ENCODE results near the gene TEX10. TPM values are rescaled to one million over a fixed set of nuclear protein-coding genes. Genes with fewer than 3 reads are reported as not detected.

Gene TEX10
- total RNA-seq, 1 experiment from 2014 or later = 15.4 TPM

DNA sequence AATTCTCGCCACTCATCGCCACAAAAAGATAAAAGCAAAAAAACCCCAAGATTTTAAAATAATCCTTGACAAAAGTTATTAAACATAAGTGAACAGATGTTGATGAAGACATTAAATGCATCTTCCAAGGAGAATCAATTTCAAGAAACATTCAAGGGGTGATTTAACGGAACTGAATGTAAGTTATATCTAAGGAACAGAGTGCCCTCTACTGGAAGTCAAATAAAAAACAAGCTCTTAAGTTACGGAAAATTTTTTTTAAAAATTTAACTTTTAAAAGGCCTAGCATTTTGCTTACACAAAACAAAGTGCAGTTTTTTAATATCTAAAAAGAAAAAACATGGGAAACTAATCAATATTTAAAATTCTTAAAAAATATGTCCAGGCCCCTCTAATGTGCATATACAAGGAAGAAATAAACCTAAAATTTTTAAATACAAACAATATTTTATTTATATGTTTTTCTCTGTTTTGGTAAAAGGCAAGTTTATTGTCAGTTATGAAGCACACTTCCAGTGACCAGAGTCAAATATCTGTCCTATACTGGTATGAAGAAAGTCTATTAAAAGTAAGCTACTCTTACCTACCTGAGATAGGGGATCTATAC, 28.0 kb downstream of the TEX10 start:
- no peak overlapping the region for H3K4me3 ChIP-seq (ENCODE audit: low read depth in 2 of 2, low read length in 2 of 2)
- no peaks in the 10 kb centered on the region for H3K9me3 ChIP-seq (ENCODE audit: control insufficient read depth, insufficient read depth, low read depth, low read length)
- ATAC-seq (no peak), DNase-seq (ENCODE audit: low read depth, low spot score) (no peak)
- no TSS peak for BruUV-seq (replicated peaks)
- CTCF ChIA-PET = interaction anchor here (0.6 to 1.0 kb wide), 6 partner anchors 21 to 1162 kb away, joined by 3 read pairs; no protein-coding TSS in a partner anchor
- H3K4me1 ChIP-seq (ENCODE audit: control insufficient read depth, insufficient read depth, low read length) = no peaks in the 10 kb centered on the region
- no peak overlapping the region for H3K27ac ChIP-seq (ENCODE audit: low read length)
- in situ Hi-C loops (cut with HindIII; ENCODE audit: low pct_unique_long_range_greater_than_20kb, low sequenced_read_pairs) (no loop called here), intact Hi-C loops (cut with micrococcal nuclease; ENCODE audit: unreplicated experiment) (loop anchor here (5.0 kb wide), 1 partner anchor 297 kb away; no protein-coding TSS in a partner anchor)
- peaks cover 22% of the 10 kb centered on the region for H3K36me3 ChIP-seq (ENCODE audit: control insufficient read depth, insufficient read depth, low read length)
- POLR2A ChIA-PET = no interaction called here
- TF ChIP-seq POLR2AphosphoS5 (IDR thresholded peaks at IDR 0.05; ENCODE audit: low read depth, low read length) (no peak), TCF7L2 (IDR thresholded peaks at IDR 0.05; ENCODE audit: low read depth, low read length) (no peak), SIN3A (IDR thresholded peaks at IDR 0.05; ENCODE audit: borderline replicate concordance, insufficient read depth, low read depth, low read length) (no peak)
- TF ChIP-seq, protein P1, sequence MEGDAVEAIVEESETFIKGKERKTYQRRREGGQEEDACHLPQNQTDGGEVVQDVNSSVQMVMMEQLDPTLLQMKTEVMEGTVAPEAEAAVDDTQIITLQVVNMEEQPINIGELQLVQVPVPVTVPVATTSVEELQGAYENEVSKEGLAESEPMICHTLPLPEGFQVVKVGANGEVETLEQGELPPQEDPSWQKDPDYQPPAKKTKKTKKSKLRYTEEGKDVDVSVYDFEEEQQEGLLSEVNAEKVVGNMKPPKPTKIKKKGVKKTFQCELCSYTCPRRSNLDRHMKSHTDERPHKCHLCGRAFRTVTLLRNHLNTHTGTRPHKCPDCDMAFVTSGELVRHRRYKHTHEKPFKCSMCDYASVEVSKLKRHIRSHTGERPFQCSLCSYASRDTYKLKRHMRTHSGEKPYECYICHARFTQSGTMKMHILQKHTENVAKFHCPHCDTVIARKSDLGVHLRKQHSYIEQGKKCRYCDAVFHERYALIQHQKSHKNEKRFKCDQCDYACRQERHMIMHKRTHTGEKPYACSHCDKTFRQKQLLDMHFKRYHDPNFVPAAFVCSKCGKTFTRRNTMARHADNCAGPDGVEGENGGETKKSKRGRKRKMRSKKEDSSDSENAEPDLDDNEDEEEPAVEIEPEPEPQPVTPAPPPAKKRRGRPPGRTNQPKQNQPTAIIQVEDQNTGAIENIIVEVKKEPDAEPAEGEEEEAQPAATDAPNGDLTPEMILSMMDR (IDR thresholded peaks at IDR 0.05) = peak; percentile 57; the same call in 1 of the 2 replicates
- no peaks in the 10 kb centered on the region for H3K27me3 ChIP-seq (ENCODE audit: control insufficient read depth, insufficient read depth, low read length)

DNA sequence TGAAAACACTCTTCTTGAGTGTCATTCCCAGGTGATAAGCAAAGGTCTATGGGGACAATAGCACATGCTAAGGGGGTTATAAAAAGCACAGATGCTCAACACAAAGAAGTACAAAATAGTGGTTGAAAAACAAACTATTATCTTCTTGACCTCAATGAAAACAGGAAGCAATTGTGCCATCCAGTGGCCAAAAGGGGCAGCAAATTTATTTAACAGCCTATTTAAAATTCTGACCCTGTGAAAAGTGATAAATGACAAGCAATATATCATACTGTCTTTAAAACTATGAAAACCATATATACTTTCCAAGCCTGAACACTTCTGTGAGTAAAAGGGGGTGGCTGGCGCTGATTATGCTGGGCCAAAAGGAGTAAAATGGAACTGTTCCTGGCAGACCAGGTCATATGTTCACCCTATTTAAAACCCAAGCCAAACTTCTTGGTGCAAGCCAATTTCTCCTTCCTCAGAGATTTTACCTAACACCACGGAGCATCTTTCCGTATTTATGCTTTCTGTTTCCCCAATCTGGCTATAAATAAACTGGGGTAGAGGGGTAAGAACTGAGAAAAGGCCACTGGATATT, 29.7 kb downstream of the TEX10 start:
- H3K36me3 ChIP-seq (ENCODE audit: control insufficient read depth, insufficient read depth, low read length) = peaks cover 22% of the 10 kb centered on the region
- TF ChIP-seq TCF7L2 (IDR thresholded peaks at IDR 0.05; ENCODE audit: low read depth, low read length) = no peak
- TF ChIP-seq, protein P1 (IDR thresholded peaks at IDR 0.05) = peak; percentile 64
- POLR2A ChIA-PET = no interaction called here
- intact Hi-C loops (cut with micrococcal nuclease; ENCODE audit: unreplicated experiment) = loop anchor here (5.0 kb wide), 1 partner anchor 296 kb away; no protein-coding TSS in a partner anchor
- H3K27me3 ChIP-seq (ENCODE audit: control insufficient read depth, insufficient read depth, low read length) = no peaks in the 10 kb centered on the region
- no TSS peak for BruUV-seq (replicated peaks)
- H3K4me1 ChIP-seq (ENCODE audit: control insufficient read depth, insufficient read depth, low read length) = no peaks in the 10 kb centered on the region
- no peak for ATAC-seq
- H3K27ac ChIP-seq (ENCODE audit: low read length) = no peak overlapping the region
- no peak for DNase-seq (ENCODE audit: low read depth, low spot score)
- in situ Hi-C loops (cut with HindIII; ENCODE audit: low pct_unique_long_range_greater_than_20kb, low sequenced_read_pairs) = no loop called here
- H3K4me3 ChIP-seq (ENCODE audit: low read depth in 2 of 2, low read length in 2 of 2) = no peak overlapping the region
- CTCF ChIA-PET = interaction anchor here (0.5 kb wide), 1 partner anchor 1127 kb away, joined by 6 read pairs; no protein-coding TSS in a partner anchor
- no peaks in the 10 kb centered on the region for H3K9me3 ChIP-seq (ENCODE audit: control insufficient read depth, insufficient read depth, low read depth, low read length)

DNA sequence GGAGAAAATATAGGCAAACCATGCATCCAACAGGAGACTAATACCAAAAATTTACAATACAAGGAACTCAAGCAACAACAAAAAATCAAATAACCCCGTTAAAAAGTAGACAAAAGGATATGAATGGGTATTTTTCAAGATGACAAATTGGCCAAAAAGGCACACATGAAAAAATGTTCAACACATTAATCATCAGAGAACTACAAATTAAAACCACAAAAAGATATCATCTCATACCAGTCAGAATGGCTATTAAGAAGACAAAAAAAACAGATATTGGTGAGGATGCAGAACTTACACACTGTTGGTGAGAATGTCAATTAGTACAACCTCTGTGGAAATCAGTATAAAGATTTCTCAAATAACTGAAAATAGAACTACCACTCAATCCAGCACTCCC, 35.0 kb downstream of the TEX10 start:
- in situ Hi-C loops (cut with HindIII; ENCODE audit: low pct_unique_long_range_greater_than_20kb, low sequenced_read_pairs) (no loop called here), intact Hi-C loops (cut with micrococcal nuclease; ENCODE audit: unreplicated experiment) (loop anchor here (10.0 kb wide), 1 partner anchor 277 kb away; no protein-coding TSS in a partner anchor)
- no peak overlapping the region for H3K4me3 ChIP-seq (ENCODE audit: low read depth in 2 of 2, low read length in 2 of 2)
- ChIA-PET POLR2A (no interaction called here), CTCF (no interaction called here)
- ATAC-seq = no peak
- DNase-seq (ENCODE audit: low read depth, low spot score) = no peak
- no peak overlapping the region for H3K27ac ChIP-seq (ENCODE audit: low read length)
- no TSS peak for BruUV-seq (replicated peaks)
- no peaks in the 10 kb centered on the region for H3K9me3 ChIP-seq (ENCODE audit: control insufficient read depth, insufficient read depth, low read depth, low read length)
- H3K36me3 ChIP-seq (ENCODE audit: control insufficient read depth, insufficient read depth, low read length) = peaks cover 4% of the 10 kb centered on the region; the same call in 1 of the 2 replicates
- no peak for TF ChIP-seq TCF7L2 (IDR thresholded peaks at IDR 0.05; ENCODE audit: low read depth, low read length)
- no peak for TF ChIP-seq POLR2AphosphoS5 (IDR thresholded peaks at IDR 0.05; ENCODE audit: low read depth, low read length)
- TF ChIP-seq, protein P1 (IDR thresholded peaks at IDR 0.05) = no peak
- no peak for TF ChIP-seq SIN3A (IDR thresholded peaks at IDR 0.05; ENCODE audit: borderline replicate concordance, insufficient read depth, low read depth, low read length)
- H3K4me1 ChIP-seq (ENCODE audit: control insufficient read depth, insufficient read depth, low read length) = no peaks in the 10 kb centered on the region
- H3K27me3 ChIP-seq (ENCODE audit: control insufficient read depth, insufficient read depth, low read length) = no peaks in the 10 kb centered on the region

Data from Panc1 (cell line).